ENCODE data around the gene CNST.
A peak's percentile ranks its signal among the peaks of the same experiment; 100 is the strongest.

Gene CNST

DNA sequence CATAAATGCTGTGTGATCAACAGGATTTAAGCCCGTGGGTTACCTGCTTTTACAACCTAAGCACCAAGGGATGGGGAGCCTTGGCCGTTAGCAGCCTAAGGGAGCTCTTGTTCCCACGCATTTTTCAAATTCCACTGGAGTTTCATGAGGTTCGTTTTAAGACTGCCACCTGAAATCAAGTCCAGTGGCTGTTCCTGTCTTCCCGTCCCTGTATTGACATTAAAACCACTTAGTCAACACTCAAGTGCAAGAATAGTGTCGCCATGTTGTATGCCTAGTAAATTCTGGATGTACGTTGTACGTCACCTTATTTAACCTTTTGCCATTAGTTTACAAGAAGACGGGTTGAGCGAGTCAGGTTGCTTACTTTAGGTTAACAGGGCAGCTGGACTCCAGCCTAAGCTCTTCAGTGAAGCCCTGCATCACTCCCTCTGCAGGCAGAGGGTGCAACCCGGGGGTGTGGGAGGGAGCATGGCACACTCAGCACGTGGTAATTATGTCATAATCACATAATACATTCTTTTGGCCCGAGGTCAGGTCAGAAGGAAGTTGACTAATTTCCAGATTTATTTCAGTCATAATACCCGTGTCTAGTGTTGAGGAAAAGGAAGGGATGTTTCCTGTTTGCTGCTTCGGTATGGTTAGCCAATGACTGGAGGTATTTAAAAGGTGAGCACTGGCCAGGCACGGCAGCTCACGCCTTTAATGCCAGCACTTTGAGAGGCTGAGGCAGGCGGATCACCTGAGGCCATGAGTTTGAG, 42.5 kb downstream of the CNST start:
- peak; percentile 69 for TF ChIP-seq TCF12 (IDR thresholded peaks at IDR 0.05; ENCODE audit: low read depth)
- TF ChIP-seq TEAD4 (IDR thresholded peaks at IDR 0.05): peak; percentile 77
- no peak for TF ChIP-seq REST (IDR thresholded peaks at IDR 0.05; ENCODE audit: low read depth)
- TF ChIP-seq EGR1 (IDR thresholded peaks at IDR 0.05): no peak
- peak; percentile 78 for TF ChIP-seq NFIC (IDR thresholded peaks at IDR 0.05)
- TF ChIP-seq TAF1 (IDR thresholded peaks at IDR 0.05; ENCODE audit: low read depth): no peak
- peak; percentile 22; the same call in 1 of the 2 replicates for TF ChIP-seq RAD21 (IDR thresholded peaks at IDR 0.05; ENCODE audit: low read depth)
- TF ChIP-seq, protein P1, sequence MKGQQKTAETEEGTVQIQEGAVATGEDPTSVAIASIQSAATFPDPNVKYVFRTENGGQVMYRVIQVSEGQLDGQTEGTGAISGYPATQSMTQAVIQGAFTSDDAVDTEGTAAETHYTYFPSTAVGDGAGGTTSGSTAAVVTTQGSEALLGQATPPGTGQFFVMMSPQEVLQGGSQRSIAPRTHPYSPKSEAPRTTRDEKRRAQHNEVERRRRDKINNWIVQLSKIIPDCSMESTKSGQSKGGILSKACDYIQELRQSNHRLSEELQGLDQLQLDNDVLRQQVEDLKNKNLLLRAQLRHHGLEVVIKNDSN (IDR thresholded peaks at IDR 0.05): peak; percentile 85
- TF ChIP-seq YY1 (IDR thresholded peaks at IDR 0.05; ENCODE audit: low read depth): peak; percentile 64; the same call in 1 of the 2 replicates
- TF ChIP-seq EP300 (IDR thresholded peaks at IDR 0.05; ENCODE audit: borderline replicate concordance): peak; percentile 75
- no peak for TF ChIP-seq ZBTB7A (IDR thresholded peaks at IDR 0.05; ENCODE audit: low read depth)
- no peak for TF ChIP-seq CREB1 (IDR thresholded peaks at IDR 0.05; ENCODE audit: low read depth)
- TF ChIP-seq MAX (IDR thresholded peaks at IDR 0.05): peak; percentile 96
- peak; percentile 72 for TF ChIP-seq FOXM1 (IDR thresholded peaks at IDR 0.05; ENCODE audit: borderline replicate concordance, low read depth)
- TF ChIP-seq CEBPB (IDR thresholded peaks at IDR 0.05): peak; percentile 88

- TF ChIP-seq NFIC (IDR thresholded peaks at IDR 0.05) (no peak), ZBTB7A (IDR thresholded peaks at IDR 0.05; ENCODE audit: low read depth) (no peak)
Measured at GRCh38 chr1:246609632-246610031, 43.4 kb downstream of the CNST start.

- TF ChIP-seq CEBPB (IDR thresholded peaks at IDR 0.05) (no peak), CREB1 (IDR thresholded peaks at IDR 0.05; ENCODE audit: low read depth) (no peak), RAD21 (IDR thresholded peaks at IDR 0.05; ENCODE audit: low read depth) (no peak), NFIC (IDR thresholded peaks at IDR 0.05) (no peak), ZBTB7A (IDR thresholded peaks at IDR 0.05; ENCODE audit: low read depth) (no peak), FOXM1 (IDR thresholded peaks at IDR 0.05; ENCODE audit: borderline replicate concordance, low read depth) (no peak), EP300 (IDR thresholded peaks at IDR 0.05; ENCODE audit: borderline replicate concordance) (no peak), YY1 (IDR thresholded peaks at IDR 0.05; ENCODE audit: low read depth) (no peak), TAF1 (IDR thresholded peaks at IDR 0.05; ENCODE audit: low read depth) (no peak), TCF12 (IDR thresholded peaks at IDR 0.05; ENCODE audit: low read depth) (no peak), TEAD4 (IDR thresholded peaks at IDR 0.05) (no peak), EGR1 (IDR thresholded peaks at IDR 0.05) (no peak), MAX (IDR thresholded peaks at IDR 0.05) (no peak)
- TF ChIP-seq, protein P1 (IDR thresholded peaks at IDR 0.05): no peak
Measured at GRCh38 chr1:246613096-246613758, 47.0 kb downstream of the CNST start.

DNA sequence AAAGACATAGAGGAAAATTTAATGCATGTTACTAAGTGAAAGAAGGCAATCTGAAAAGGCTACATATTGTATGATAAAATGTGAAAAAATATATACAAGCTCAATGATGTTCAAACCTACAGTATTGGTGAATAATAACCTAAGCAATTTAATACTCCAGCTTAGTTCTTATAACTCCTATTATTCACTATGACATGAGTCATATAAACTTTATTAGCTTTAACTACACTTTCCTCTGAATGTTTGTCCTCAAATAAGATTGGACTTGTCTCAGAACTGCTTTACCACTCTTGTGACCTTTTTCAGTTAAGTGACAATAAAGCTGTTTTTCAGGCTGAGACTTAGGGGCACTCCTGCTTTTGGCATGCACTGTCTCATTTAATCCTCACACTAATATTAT, 50.9 kb downstream of the CNST start:
- TF ChIP-seq ZBTB7A (IDR thresholded peaks at IDR 0.05; ENCODE audit: low read depth): no peak

GRCh38 chr1:246617768-246618167, 51.5 kb downstream of the CNST start:
- TF ChIP-seq TCF12 (IDR thresholded peaks at IDR 0.05; ENCODE audit: low read depth) (no peak), NFIC (IDR thresholded peaks at IDR 0.05) (no peak)

DNA sequence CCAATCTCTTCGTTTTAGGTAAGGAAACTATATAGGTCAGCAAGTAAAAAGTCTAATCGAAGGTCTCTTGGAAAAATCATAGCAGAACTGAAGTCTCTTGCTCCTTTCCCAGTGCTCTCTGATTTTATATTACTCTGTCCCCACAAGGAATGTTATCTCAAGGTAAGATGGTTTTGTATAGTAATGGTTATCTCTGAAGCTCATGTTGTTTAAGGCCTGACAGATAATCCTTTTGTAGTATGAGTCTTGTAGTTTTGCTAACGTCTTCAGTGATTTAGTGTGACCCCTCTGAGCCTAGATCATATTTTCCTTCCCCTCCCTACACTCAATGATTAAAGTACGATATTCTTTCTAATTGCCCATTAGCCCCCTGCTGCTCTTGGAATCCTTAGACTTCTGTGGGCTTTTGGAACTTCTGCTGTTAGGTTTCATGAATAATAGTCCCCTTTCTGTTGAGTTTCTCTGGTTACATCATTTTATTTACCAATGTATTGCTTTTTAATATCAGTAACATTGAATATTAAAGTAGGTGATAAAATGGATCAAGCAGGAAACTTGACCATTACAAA, 52.1 kb downstream of the CNST start:
- TF ChIP-seq MAX (IDR thresholded peaks at IDR 0.05) (no peak), NFIC (IDR thresholded peaks at IDR 0.05) (no peak), RAD21 (IDR thresholded peaks at IDR 0.05; ENCODE audit: low read depth) (no peak), CEBPB (IDR thresholded peaks at IDR 0.05) (no peak), FOXM1 (IDR thresholded peaks at IDR 0.05; ENCODE audit: borderline replicate concordance, low read depth) (no peak), ZBTB7A (IDR thresholded peaks at IDR 0.05; ENCODE audit: low read depth) (no peak), EGR1 (IDR thresholded peaks at IDR 0.05) (no peak), REST (IDR thresholded peaks at IDR 0.05; ENCODE audit: low read depth) (no peak), YY1 (IDR thresholded peaks at IDR 0.05; ENCODE audit: low read depth) (no peak)
